Measurements from ENCODE around the gene EMC8. TPM values are rescaled to one million over a fixed set of nuclear protein-coding genes. Genes with fewer than 3 reads are reported as not detected.

The EMC8 gene
- total and polyA plus RNA-seq, 2 donors from 2014 or later, result 20.9 to 24.7 TPM

GRCh38 chr16:85812031-85812807, 12.9 kb upstream of the EMC8 start:
- Histone ChIP-seq H3K4me3 (ENCODE audit: low read length in 3 of 3) (no peak overlapping the region), H3K36me3 (ENCODE audit: control insufficient read depth in 2 of 3, insufficient read depth in 3 of 3, low read length in 3 of 3) (no peaks in the 10 kb centered on the region), H3K27me3 (ENCODE audit: control insufficient read depth, insufficient read depth, low read length) (no peaks in the 10 kb centered on the region), H3K4me1 (ENCODE audit: control insufficient read depth in 2 of 3, insufficient read depth in 2 of 3, low read depth in 1 of 3, low read length in 3 of 3) (no peaks in the 10 kb centered on the region), H3K27ac (ENCODE audit: low read depth in 2 of 2, low read length in 2 of 2) (no peak overlapping the region), H3K9me3 (ENCODE audit: control insufficient read depth in 2 of 3, insufficient read depth in 1 of 3, low read length in 3 of 3) (no peaks in the 10 kb centered on the region), H3K9ac (ENCODE audit: low read length in 3 of 3) (no peak overlapping the region)
- no peak for TF ChIP-seq CTCF (IDR thresholded peaks at IDR 0.05; ENCODE audit: borderline replicate concordance, extremely low read depth, insufficient read depth)
- DNase-seq (peak in 1 of 5 donors; percentile 59), FAIRE-seq (no peak)
- intact Hi-C loops (cut with DNase I), result loop anchor here (10.0 kb wide), 1 partner anchor 703 kb away; the partner anchor contains the start of gene FOXF1

GRCh38 chr16:85810742-85811115, 11.4 kb upstream of the EMC8 start:
- Histone ChIP-seq H3K27ac (ENCODE audit: low read depth in 2 of 2, low read length in 2 of 2) (no peak overlapping the region), H3K27me3 (ENCODE audit: control insufficient read depth, insufficient read depth, low read length) (no peaks in the 10 kb centered on the region), H3K9me3 (ENCODE audit: control insufficient read depth in 2 of 3, insufficient read depth in 1 of 3, low read length in 3 of 3) (no peaks in the 10 kb centered on the region), H3K4me3 (ENCODE audit: low read length in 3 of 3) (no peak overlapping the region), H3K36me3 (ENCODE audit: control insufficient read depth in 2 of 3, insufficient read depth in 3 of 3, low read length in 3 of 3) (peaks cover 0 to 11% (median 7%) of the 10 kb centered on the region in 3 donors), H3K4me1 (ENCODE audit: control insufficient read depth in 2 of 3, insufficient read depth in 2 of 3, low read depth in 1 of 3, low read length in 3 of 3) (no peaks in the 10 kb centered on the region), H3K9ac (ENCODE audit: low read length in 3 of 3) (no peak overlapping the region)
- no peak for TF ChIP-seq CTCF (IDR thresholded peaks at IDR 0.05; ENCODE audit: borderline replicate concordance, extremely low read depth, insufficient read depth)
- FAIRE-seq (no peak), DNase-seq (peak in 1 of 5 donors; percentile 32)
- intact Hi-C loops (cut with DNase I), result loop anchor here (10.0 kb wide), 1 partner anchor 704 kb away; the partner anchor contains the start of gene FOXF1

GRCh38 chr16:85810097-85810741, 10.9 kb upstream of the EMC8 start:
- intact Hi-C loops (cut with DNase I), result loop anchor here (10.0 kb wide), 1 partner anchor 705 kb away; the partner anchor contains the start of gene FOXF1
- no peak overlapping the region for H3K4me3 ChIP-seq (ENCODE audit: low read length in 3 of 3)
- no peak overlapping the region for H3K27ac ChIP-seq (ENCODE audit: low read depth in 2 of 2, low read length in 2 of 2)
- DNase-seq, result peak in 1 of 5 donors; percentile 47
- H3K4me1 ChIP-seq (ENCODE audit: control insufficient read depth in 2 of 3, insufficient read depth in 2 of 3, low read depth in 1 of 3, low read length in 3 of 3), result no peaks in the 10 kb centered on the region
- H3K9ac ChIP-seq (ENCODE audit: low read length in 3 of 3), result no peak overlapping the region
- H3K36me3 ChIP-seq (ENCODE audit: control insufficient read depth in 2 of 3, insufficient read depth in 3 of 3, low read length in 3 of 3), result peaks cover 2 to 17% (median 11%) of the 10 kb centered on the region in 3 donors
- H3K27me3 ChIP-seq (ENCODE audit: control insufficient read depth, insufficient read depth, low read length), result no peaks in the 10 kb centered on the region
- no peaks in the 10 kb centered on the region for H3K9me3 ChIP-seq (ENCODE audit: control insufficient read depth in 2 of 3, insufficient read depth in 1 of 3, low read length in 3 of 3)
- no peak for TF ChIP-seq CTCF (IDR thresholded peaks at IDR 0.05; ENCODE audit: borderline replicate concordance, extremely low read depth, insufficient read depth)
- FAIRE-seq, result no peak

Measured in kidney (tissue), 14 donors.